Left lung (tissue), 10 donors: ENCODE measurements around the gene PRICKLE3. TPM values are rescaled to one million over a fixed set of nuclear protein-coding genes. Genes with fewer than 3 reads are reported as not detected.
A peak's percentile ranks its signal among the peaks of the same experiment; 100 is the strongest.

Source experiments
- ATAC-seq: fragments of 200-7000 bp; cut with Tn5 transposase; one replicate; pipeline ENCODE4 v1.9.1; 2020; ENCODE audit warnings: moderate library complexity
- DNase-seq, 4 donors: peaks; one replicate each; pipeline ENCODE4 v3.0.0-alpha.2; 2013 to 2020
- H3K27ac ChIP-seq, 2 donors: fragments of 200-600 bp; sonication (generic) in 1 of 2; one replicate each; pipeline versions ENCODE4 v1.5.0 to v1.8.0; 2020 to 2021
- H3K27me3 ChIP-seq, 2 donors: fragments of 200-600 bp; sonication (generic) in 1 of 2; one replicate each; pipeline versions ENCODE4 v1.5.0 to v1.8.0; 2020 to 2021
- H3K36me3 ChIP-seq, 2 donors: fragments of 200-600 bp; sonication (generic) in 1 of 2; one replicate each; pipeline versions ENCODE4 v1.5.0 to v1.8.0; 2020 to 2021
- H3K4me1 ChIP-seq, 2 donors: fragments of 200-600 bp; one replicate each; pipeline ENCODE4 v1.8.0; 2021
- H3K4me3 ChIP-seq, 2 donors: fragments of 200-600 bp; sonication (generic) in 1 of 2; one replicate each; pipeline versions ENCODE4 v1.5.0 to v1.8.0; 2020 to 2021; ENCODE audit warnings: mild to moderate bottlenecking in 1 of 2
- H3K9me3 ChIP-seq, 2 donors: fragments of 200-600 bp; sonication (generic) in 1 of 2; one replicate each; pipeline versions ENCODE4 v1.5.0 to v1.8.0; 2020 to 2021
- intact Hi-C, 2 donors: fragments of 100-400 bp; cut with DNase I; formaldehyde crosslinking; loops; one replicate each; pipeline versions ENCODE4 v1.11.2 to v1.14.2; 2022
- polyA plus RNA-seq, 6 donors: library from polyadenylated mRNA; unstranded; fragments of 120-200 nt; gene quantifications; one replicate each; pipeline ENCODE4 v1.2.1, GENCODE V29; 2013; ENCODE audit not compliant: insufficient read length in 6 of 6
- total RNA-seq, 2 donors: library from RNA; stranded (reverse); fragmentation: NEBNext Ultra II Directional; extraction: Animal tissue kit (Norgen Biotek cat#: 25700); gene quantifications; one replicate each; pipeline ENCODE4 v1.2.1, GENCODE V29; 2021
- TF ChIP-seq, protein P1 (sequence below), 2 donors: fragments of 200-600 bp; sonication (generic) in 1 of 2; IDR thresholded peaks; one replicate each; pipeline versions ENCODE4 v1.5.0 to v1.8.0; 2021; ENCODE audit warnings: antibody characterized with exemption in 2 of 2
- donor health status: DM: no; HTN: yes; CAD: no.
- donor health status: DM: no; HTN: no; CAD: no.

The PRICKLE3 gene
- total and polyA plus RNA-seq, 8 donors, result 5.5 to 17.6 (median 5.8) TPM

- Histone ChIP-seq H3K9me3 (no peaks in the 10 kb centered on the region), H3K36me3 (no peaks in the 10 kb centered on the region), H3K27ac (no peak overlapping the region), H3K4me1 (no peaks in the 10 kb centered on the region), H3K4me3 (no peak overlapping the region), H3K27me3 (no peaks in the 10 kb centered on the region)
- DNase-seq (no peak), ATAC-seq (no peak)
- TF ChIP-seq, protein P1, sequence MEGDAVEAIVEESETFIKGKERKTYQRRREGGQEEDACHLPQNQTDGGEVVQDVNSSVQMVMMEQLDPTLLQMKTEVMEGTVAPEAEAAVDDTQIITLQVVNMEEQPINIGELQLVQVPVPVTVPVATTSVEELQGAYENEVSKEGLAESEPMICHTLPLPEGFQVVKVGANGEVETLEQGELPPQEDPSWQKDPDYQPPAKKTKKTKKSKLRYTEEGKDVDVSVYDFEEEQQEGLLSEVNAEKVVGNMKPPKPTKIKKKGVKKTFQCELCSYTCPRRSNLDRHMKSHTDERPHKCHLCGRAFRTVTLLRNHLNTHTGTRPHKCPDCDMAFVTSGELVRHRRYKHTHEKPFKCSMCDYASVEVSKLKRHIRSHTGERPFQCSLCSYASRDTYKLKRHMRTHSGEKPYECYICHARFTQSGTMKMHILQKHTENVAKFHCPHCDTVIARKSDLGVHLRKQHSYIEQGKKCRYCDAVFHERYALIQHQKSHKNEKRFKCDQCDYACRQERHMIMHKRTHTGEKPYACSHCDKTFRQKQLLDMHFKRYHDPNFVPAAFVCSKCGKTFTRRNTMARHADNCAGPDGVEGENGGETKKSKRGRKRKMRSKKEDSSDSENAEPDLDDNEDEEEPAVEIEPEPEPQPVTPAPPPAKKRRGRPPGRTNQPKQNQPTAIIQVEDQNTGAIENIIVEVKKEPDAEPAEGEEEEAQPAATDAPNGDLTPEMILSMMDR (IDR thresholded peaks at IDR 0.05), result no peak
- intact Hi-C loops, result no loop called here
These were observed 17.4 kb upstream of the PRICKLE3 start for GRCh38 chrX:49203536-49203935.

DNA sequence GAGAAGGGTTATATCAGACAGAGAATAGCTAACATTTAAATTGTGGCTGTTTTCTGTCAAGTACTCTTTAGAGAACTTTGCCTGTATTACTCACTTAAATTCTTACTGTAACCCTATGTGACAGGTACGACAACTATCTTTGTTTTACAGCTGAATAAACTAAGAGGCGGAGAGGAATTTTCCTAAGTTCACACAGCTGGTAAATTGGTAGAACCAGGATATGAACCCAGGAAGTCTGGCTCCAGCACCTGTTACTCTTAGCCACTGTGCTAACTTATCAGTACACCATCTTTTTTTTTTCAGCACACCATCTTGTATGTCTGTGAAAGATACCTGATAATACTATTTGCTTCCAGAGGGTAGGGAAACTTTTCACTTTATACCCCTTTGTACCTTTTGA, 15.8 kb upstream of the PRICKLE3 start:
- Histone ChIP-seq H3K27me3 (no peaks in the 10 kb centered on the region), H3K27ac (no peak overlapping the region), H3K36me3 (no peaks in the 10 kb centered on the region), H3K4me3 (no peak overlapping the region), H3K4me1 (no peaks in the 10 kb centered on the region), H3K9me3 (no peaks in the 10 kb centered on the region)
- ATAC-seq (peak; percentile 26), DNase-seq (no peak)
- intact Hi-C loops, result no loop called here
- TF ChIP-seq, protein P1 (IDR thresholded peaks at IDR 0.05), result no peak

GRCh38 chrX:49199906-49200771, 14.0 kb upstream of the PRICKLE3 start, which contains the start of gene SYP:
SYP (minus strand) TSS chrX:49200193; CDS start chrX:49200186, 7 bp downstream.
- Histone ChIP-seq H3K36me3 (no peaks in the 10 kb centered on the region), H3K4me1 (no peaks in the 10 kb centered on the region), H3K27ac (peak within 1 kb of the TSS in 1 of 2 donors; percentile 37), H3K4me3 (peak within 1 kb of the TSS in 1 of 2 donors; percentile 26), H3K9me3 (no peaks in the 10 kb centered on the region), H3K27me3 (no peaks in the 10 kb centered on the region)
- peak; percentile 95 for ATAC-seq
- intact Hi-C loops, result no loop called here
- TF ChIP-seq, protein P1 (IDR thresholded peaks at IDR 0.05), result no peak
- peak; percentile 69 to 93 (median 88) for DNase-seq

DNA sequence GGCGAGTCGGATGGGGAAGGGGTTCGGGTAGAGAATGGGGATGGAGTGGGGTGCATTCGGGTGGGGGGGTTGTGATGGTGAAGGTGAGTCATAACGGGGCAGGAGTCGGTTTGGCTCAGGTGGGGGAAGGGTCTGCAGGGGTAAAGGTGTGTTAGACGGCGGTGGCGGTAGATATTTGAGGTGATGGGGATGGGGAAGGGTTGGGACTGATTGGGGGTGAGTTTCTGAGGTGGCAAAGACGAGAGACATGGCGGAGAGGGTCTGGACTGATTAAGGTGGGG, 13.1 kb upstream of the PRICKLE3 start:
- Histone ChIP-seq H3K27me3 (no peaks in the 10 kb centered on the region), H3K4me1 (no peaks in the 10 kb centered on the region), H3K9me3 (no peaks in the 10 kb centered on the region), H3K4me3 (no peak overlapping the region), H3K27ac (no peak overlapping the region), H3K36me3 (no peaks in the 10 kb centered on the region)
- no peak for DNase-seq
- intact Hi-C loops, result no loop called here
- no peak for ATAC-seq
- TF ChIP-seq, protein P1 (IDR thresholded peaks at IDR 0.05), result no peak

DNA sequence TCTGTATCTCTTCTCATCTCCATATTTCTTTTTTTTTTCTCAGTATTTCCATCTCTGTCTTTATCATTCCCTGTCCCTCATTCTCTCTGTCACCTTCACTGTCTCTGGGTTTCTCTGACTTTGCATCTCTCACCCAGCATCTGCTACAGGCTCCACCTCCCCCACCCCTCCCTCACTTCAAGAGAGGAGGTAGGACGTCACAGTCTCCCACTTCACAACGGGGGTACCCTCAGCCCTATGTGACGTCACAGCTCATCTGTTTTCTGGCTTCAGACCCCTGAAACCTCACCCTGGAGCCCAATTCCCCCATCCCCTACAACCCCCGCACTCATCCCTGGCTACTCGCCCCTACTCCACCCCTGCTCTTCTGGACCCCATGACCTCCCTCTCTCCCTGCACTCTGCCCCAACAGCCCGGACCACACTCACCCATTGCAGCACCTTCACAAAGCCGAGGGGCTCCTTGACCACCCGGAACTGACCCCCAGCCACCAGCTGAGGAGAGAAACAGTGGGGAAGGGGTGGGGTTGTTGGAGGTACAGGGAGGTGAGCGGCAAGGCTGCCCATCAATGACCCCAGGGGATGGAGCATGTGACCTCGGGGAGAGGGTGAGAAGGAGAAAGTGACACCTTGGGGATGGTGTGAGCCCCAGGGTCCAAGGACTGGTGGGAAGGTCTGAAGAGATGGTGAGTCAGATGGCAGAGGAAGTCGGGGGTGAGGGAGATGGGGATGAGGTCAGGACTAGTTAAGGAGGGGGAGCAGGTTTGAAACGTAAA, 12.6 kb upstream of the PRICKLE3 start:
- intact Hi-C loops, result no loop called here
- TF ChIP-seq, protein P1 (IDR thresholded peaks at IDR 0.05), result no peak
- Histone ChIP-seq H3K27ac (no peak overlapping the region), H3K36me3 (no peaks in the 10 kb centered on the region), H3K4me1 (no peaks in the 10 kb centered on the region), H3K9me3 (no peaks in the 10 kb centered on the region), H3K27me3 (no peaks in the 10 kb centered on the region), H3K4me3 (no peak overlapping the region)
- no peak for DNase-seq
- ATAC-seq, result no peak
